ENCODE results near the gene ARMC7. TPM values are rescaled to one million over a fixed set of nuclear protein-coding genes. Genes with fewer than 3 reads are reported as not detected.

The ARMC7 gene
- total and polyA plus RNA-seq, 7 donors = 3.2 to 18.9 (median 7.8) TPM

DNA sequence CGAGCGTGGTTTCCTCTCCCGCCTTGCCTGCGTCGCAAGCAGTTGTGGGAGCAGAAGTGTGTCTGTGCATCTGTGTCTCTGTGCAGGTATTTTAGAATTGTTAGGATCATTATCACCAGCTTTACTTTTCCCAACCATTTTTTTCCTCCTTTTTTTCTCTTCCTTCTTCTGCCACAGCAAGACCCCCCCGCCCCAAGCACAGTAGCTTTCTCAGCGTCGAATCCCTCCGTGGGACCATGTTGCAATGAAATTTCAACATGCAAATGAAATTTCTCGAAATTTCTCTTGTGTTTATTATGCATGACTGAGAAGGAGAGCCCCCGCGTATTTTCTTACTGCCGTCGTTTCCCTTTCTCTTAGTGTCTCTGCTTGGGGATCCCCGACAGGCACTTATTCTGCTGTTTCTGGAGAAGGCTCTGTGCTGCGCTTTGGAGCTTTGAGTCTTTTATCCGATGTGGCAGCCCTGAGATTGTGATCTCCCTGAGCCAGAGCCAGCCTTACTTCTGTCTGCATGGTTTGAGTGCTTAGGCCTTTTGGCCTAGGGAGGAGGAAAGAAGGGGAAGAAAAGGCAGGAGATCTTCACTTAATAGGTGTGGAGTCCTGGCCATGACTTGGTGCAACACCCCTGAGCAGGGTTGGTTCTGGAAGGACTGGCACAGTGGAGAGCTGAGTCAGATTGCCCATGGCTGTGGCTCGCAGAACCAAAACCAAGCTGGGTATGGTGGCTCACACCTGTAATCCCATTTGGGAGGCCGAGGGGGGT is 5.0 kb downstream of the ARMC7 start:
- no peaks in the 10 kb centered on the region for H3K9me3 ChIP-seq
- peaks cover 0 to 6% (median 3%) of the 10 kb centered on the region in 4 donors for H3K36me3 ChIP-seq
- WGBS, 2 donors = 34 to 40% methylated on average over 19 of the region's 19 CpGs
- DNase-seq = no peak
- peaks cover 0 to 39% (median 30%) of the 10 kb centered on the region in 4 donors for H3K4me1 ChIP-seq
- peak overlapping the region; percentile 34 to 56 (median 52) for H3K4me3 ChIP-seq
- H3K27me3 ChIP-seq = no peaks in the 10 kb centered on the region
- no peak for TF ChIP-seq EP300 (IDR thresholded peaks at IDR 0.05)
- TF ChIP-seq POLR2A (IDR thresholded peaks at IDR 0.05) = no peak
- no peak for TF ChIP-seq POLR2AphosphoS5 (IDR thresholded peaks at IDR 0.05)
- TF ChIP-seq CTCF (IDR thresholded peaks at IDR 0.05) = no peak
- intact Hi-C loops (cut with DNase I) = loop anchor here (1.0 to 5.0 kb wide), 4 partner anchors 17 to 87 kb away; partner anchors contain the start of genes NT5C and SUMO2
- H3K27ac ChIP-seq = peak overlapping the region; percentile 81 to 86 (median 86)

GRCh38 chr17:75115555-75115954 is 5.8 kb downstream of the ARMC7 start:
- H3K36me3 ChIP-seq = peaks cover 0 to 6% (median 3%) of the 10 kb centered on the region in 4 donors
- intact Hi-C loops (cut with DNase I) = no loop called here
- peaks cover 0 to 33% (median 25%) of the 10 kb centered on the region in 4 donors for H3K4me1 ChIP-seq
- no peak for DNase-seq
- TF ChIP-seq POLR2A (IDR thresholded peaks at IDR 0.05) = no peak
- no peak for TF ChIP-seq EP300 (IDR thresholded peaks at IDR 0.05)
- TF ChIP-seq CTCF (IDR thresholded peaks at IDR 0.05) = no peak
- no peak for TF ChIP-seq POLR2AphosphoS5 (IDR thresholded peaks at IDR 0.05)
- no peak overlapping the region for H3K27ac ChIP-seq
- no peaks in the 10 kb centered on the region for H3K27me3 ChIP-seq
- no peaks in the 10 kb centered on the region for H3K9me3 ChIP-seq
- no peak overlapping the region for H3K4me3 ChIP-seq

GRCh38 chr17:75116737-75117136 is 7.0 kb downstream of the ARMC7 start:
- TF ChIP-seq POLR2AphosphoS5 (IDR thresholded peaks at IDR 0.05) (peak in 1 of 4 donors; percentile 31), EP300 (IDR thresholded peaks at IDR 0.05) (no peak)
- H3K27ac ChIP-seq = peak overlapping the region in 2 of 4 donors; percentile 3 to 20
- H3K36me3 ChIP-seq = peaks cover 0 to 6% (median 3%) of the 10 kb centered on the region in 4 donors
- H3K4me3 ChIP-seq = no peak overlapping the region
- no peak for DNase-seq
- 74 to 86% methylated on average over 9 of the region's 9 CpGs for WGBS, 2 donors
- H3K27me3 ChIP-seq = no peaks in the 10 kb centered on the region
- intact Hi-C loops (cut with DNase I) = no loop called here
- H3K4me1 ChIP-seq = peaks cover 0 to 23% (median 16%) of the 10 kb centered on the region in 4 donors
- H3K9me3 ChIP-seq = no peaks in the 10 kb centered on the region

DNA sequence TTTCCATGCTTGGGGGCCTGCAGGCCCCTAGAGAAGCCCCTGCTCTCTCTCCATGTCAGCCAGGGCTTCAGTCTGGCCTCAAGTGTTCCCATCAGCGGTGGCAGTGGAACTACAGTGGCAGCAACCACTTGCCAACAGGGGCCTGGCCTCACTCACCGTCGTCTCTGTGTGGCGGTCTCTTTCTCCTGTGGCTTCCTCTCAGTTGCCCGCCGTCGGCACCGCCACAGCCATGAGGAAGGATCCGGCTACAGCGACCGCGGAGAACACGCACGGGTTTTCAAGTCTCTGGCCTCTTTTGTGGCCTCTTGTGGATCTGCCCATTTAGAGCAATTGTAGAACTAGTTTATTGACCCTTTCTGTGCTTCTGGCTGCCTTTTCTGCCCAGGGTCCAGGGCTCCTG is 8.5 kb downstream of the ARMC7 start:
- intact Hi-C loops (cut with DNase I) = no loop called here
- Histone ChIP-seq H3K27ac (no peak overlapping the region), H3K4me3 (no peak overlapping the region), H3K9me3 (no peaks in the 10 kb centered on the region), H3K36me3 (peaks cover 0 to 6% (median 3%) of the 10 kb centered on the region in 4 donors), H3K27me3 (no peaks in the 10 kb centered on the region), H3K4me1 (peaks cover 0 to 23% (median 13%) of the 10 kb centered on the region in 4 donors)
- DNase-seq = no peak
- TF ChIP-seq CTCF (IDR thresholded peaks at IDR 0.05) (no peak), EP300 (IDR thresholded peaks at IDR 0.05) (no peak), POLR2A (IDR thresholded peaks at IDR 0.05) (no peak), POLR2AphosphoS5 (IDR thresholded peaks at IDR 0.05) (no peak)
- 94% methylated on average over 14 of the region's 14 CpGs for WGBS, 2 donors

DNA sequence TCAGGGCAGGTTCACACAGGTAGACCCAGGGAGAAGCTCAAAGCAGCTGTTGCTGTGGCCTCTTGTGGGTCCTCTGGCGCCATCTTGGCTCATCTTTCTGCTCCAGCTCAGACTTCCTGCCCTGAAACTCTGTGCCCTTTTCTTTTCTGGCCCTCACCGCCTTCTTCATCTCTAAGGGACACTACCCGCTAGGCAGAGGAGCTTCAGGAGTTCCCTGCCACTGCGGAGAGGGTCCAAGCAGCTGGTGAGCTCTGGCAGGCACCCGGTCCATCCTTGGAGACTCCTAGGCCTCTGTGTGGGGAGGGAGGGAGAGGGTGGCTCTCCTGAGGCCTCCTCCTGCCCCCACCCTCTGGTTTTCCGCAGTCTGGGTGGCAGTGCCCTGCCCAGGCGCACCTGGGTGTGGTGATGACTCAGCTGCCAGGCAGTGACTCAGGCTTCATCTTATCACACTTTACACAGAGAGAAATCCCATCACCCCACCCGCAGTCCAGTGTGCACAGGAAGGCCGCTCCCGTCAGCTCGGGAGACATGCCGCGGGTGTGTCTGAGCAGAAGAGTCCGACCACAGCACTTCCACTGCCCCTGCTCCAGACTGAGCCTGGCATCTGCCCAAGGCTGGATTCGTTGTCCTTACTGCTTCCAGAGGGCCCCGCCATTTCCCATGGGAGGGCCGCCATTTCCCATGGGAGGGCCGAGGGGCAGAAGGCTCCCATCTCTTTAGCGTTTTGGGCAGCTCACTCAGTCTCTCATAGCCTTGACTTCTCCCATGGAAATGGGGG is 14.5 kb downstream of the ARMC7 start:
- Histone ChIP-seq H3K36me3 (peaks cover 0 to 7% (median 3%) of the 10 kb centered on the region in 4 donors), H3K9me3 (no peaks in the 10 kb centered on the region), H3K4me3 (no peak overlapping the region), H3K4me1 (no peaks in the 10 kb centered on the region), H3K27ac (peak overlapping the region in 2 of 4 donors; percentile 42 to 44), H3K27me3 (no peaks in the 10 kb centered on the region)
- intact Hi-C loops (cut with DNase I) = no loop called here
- no peak for TF ChIP-seq CTCF (IDR thresholded peaks at IDR 0.05)
- no peak for TF ChIP-seq EP300 (IDR thresholded peaks at IDR 0.05)
- peak in 1 of 2 donors; percentile 62 for TF ChIP-seq POLR2A (IDR thresholded peaks at IDR 0.05)
- peak in 1 of 4 donors; percentile 6 for TF ChIP-seq POLR2AphosphoS5 (IDR thresholded peaks at IDR 0.05)
- WGBS, 2 donors = 18 to 45% methylated on average over 19 of the region's 19 CpGs
- no peak for DNase-seq

Data from sigmoid colon (tissue), 7 donors.